GM12891 (cell line): Measurements from ENCODE around the gene LRRC8B.
"Not testable (repeated sequence)": the region's sequence is repeated elsewhere in the genome, so short reads cannot be mapped to it uniquely, and the experiment has no call there.

Source experiments
- POLR2A ChIP-seq: IDR thresholded peaks from 2 replicates; pipeline ENCODE4 v1.6.1; 2011; ENCODE audit warnings: low read depth, low read length, control low read depth
- POLR2AphosphoS5 ChIP-seq: IDR thresholded peaks from 2 replicates; pipeline ENCODE4 v1.6.1; 2011; ENCODE audit warnings: low read depth, low read length, control low read depth
- SPI1 ChIP-seq: IDR thresholded peaks from 2 replicates; pipeline ENCODE4 v1.6.1; 2011; ENCODE audit warnings: low read depth, low read length, control low read depth
- TAF1 ChIP-seq: IDR thresholded peaks from 2 replicates; pipeline ENCODE4 v1.6.1; 2011; ENCODE audit warnings: low read depth, low read length, control low read depth

GRCh38 chr1:89629600-89629999 lies 105.0 kb downstream of the LRRC8B start:
- not testable (repeated sequence) for TF ChIP-seq TAF1, POLR2A, POLR2AphosphoS5, SPI1
